HT1080 (cell line): ENCODE data around the gene UBL3. TPM values are rescaled to one million over a fixed set of nuclear protein-coding genes. Genes with fewer than 3 reads are reported as not detected.

Source experiments
- DNase-seq: peaks from one replicate; pipeline ENCODE4 v3.0.0-alpha.2; 2015; ENCODE audit warnings: low read depth
- polyA plus RNA-seq, 2 experiments: library from polyadenylated mRNA; depleted of rRNA; stranded (reverse); fragments of >200 nt; gene quantifications; 2 replicates each; pipeline ENCODE4 v1.2.3, GENCODE V29; 2015
- total RNA-seq: library from RNA; depleted of rRNA; stranded (reverse); fragments of >200 nt; shearing (Covaris generic); gene quantifications from 2 replicates; pipeline ENCODE4 v1.2.3, GENCODE V29; 2014; rRNA removed

The UBL3 gene, protein sequence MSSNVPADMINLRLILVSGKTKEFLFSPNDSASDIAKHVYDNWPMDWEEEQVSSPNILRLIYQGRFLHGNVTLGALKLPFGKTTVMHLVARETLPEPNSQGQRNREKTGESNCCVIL
- 7.1 and 8.6 TPM in 2 replicates for total RNA-seq
- polyA plus RNA-seq (2015; cell fraction: cytosol; rRNA removed): 14.7 and 17.3 TPM in 2 replicates
- polyA plus RNA-seq (2015; cell fraction: nucleus; rRNA removed): 7.7 and 8.8 TPM in 2 replicates

DNA sequence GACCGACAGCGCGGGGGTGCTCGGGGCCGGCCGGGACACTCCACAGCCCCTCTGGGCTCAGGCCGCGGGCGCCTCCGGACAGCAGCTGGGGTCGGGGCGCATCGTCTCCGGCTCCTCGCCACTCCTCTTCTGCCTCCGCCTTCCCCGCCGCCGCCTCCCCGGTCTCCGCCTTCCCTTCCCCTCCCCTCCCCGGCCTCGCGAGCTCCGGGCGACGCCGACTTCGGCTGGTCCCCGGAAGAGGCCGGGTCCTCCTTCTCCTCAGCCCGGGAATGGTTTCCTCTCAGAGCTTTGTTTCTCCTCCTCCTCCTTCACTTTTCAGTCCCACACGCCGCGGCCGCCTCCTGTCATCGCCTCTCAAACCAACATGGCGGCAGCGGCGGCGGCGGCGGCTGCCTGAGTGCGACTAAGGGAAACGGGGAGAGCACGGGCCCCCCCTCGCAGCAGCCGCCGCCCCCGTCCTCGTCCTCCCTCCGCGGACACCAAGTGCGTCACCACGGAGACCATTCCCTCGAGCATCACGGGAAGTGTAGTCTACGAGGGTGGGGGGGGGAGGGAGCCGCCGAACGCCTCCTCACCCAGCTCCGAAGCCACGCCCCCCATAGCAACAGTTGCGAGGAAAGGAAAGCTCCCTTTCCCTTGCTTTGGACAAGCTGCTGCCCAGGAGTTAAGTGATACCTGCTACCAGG, at the start of gene UBL3:
Gene UBL3 (minus strand): TSS at position 405 of the 686 bp plus-strand sequence. CDS start 1,079 bp downstream, outside the sequence.
- DNase-seq: peak; percentile 93

DNA sequence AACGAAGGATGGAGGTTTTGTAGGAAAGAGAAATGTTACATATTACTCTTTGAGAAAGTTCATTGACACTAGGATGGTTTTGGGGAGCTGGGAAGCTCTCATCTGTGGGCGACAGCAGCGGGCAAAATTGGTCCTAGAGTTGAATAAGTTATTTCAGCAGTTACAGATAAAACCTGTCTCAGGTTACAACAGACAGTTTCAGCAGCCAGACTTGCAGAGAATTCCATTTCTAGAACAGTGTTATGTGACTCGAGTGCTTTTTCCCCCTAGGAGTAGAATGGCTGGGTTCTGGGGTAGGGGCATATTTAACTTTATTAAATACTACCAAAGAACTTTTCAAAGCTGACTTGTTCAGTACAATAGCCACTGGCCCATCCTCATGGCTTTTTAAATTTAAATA, 46.7 kb upstream of the UBL3 start:
- no peak for DNase-seq

DNA sequence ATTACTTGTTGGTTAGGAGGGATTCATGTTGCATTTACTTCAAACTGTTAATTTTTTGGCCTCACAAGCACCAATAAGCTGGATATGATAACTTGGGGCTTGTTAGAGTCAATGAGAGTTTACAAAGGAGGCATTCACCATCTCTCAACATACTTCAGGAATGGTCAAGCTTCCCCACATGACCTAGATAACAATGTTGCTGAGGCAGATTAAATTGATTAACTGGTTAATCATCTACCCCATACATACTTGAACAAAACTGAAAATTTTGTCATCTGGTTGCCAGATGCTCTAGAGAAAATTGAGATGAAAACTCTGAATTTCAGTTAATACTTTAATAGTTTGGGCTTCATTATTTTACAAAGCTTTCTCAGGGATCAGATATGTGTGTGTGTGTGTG, 43.0 kb upstream of the UBL3 start:
- no peak for DNase-seq

DNA sequence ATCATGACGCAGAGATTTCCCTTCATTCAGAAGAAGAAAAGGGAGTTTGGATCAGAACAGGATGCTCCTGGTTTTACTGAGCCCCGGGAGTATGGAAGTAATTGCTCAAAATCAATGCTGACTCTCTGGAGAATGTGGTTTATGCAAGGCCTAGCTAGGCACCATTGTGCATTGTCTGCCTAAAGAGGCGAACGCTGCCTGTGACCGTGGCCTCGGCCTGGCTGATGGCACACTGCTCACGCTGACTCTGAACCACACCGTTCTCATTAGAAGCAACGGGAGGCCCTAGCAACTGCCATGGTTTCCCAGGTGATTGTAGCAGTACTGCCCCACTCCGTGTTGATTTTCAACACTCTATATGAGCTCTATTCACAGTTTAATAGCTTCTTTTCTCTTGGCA, 41.7 kb upstream of the UBL3 start:
- DNase-seq: no peak

DNA sequence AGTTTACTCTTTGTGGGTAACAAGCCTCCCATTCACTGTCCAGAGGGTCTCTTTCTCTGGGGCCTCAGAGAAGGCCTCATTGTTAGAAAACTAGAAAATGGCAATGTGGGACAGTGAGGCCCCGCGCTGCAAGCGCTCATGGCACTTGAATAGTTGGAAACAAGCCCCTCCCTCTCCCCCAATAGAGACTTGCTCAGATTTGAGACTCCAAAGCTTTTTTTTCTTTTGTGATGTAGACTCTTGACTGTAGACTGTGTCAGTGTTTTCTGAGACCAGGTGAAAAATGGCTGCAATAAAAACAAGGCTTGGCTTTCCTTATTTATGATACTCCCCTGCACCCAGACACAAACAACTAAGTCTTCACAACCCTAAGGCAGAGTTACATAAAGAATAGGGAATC, 38.7 kb upstream of the UBL3 start:
- DNase-seq: no peak

DNA sequence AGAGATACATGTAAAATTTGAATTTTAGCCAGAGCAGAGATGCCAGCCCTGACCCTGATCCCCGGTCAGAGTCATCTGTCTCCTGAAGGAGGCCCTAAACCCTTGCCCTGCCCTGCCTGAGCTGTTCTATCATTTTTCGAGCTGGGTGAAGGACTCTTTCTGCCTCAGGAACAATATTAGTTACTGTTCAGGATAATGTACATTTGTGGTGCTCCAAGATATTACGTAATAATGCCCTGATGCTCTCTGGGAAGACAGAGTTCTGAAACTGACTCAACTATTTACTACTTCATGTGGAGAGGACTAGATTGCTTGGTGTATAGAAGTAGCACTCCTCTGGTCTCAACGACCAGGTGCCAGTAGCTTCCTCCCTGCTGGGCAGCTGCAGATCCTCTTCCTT, 37.9 kb upstream of the UBL3 start:
- DNase-seq: no peak

DNA sequence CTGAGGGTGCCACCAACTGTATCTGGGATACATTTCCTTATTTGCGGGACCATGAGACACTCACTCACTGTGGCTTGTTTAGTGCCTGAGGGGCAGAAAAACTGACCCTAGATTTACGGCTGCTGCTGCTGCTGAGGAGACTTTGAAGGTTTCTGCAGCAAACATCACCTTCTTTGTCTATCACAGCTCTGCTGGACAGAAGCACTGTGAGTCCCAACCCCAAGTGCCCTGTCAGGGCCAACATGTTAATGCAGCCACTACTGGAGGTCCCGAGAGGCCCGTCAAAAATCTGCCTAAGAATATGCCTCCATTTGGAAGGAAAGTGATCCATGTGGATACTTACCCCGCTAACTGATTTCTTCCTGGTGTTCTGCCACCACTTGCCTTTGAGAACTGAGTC, 37.3 kb upstream of the UBL3 start:
- no peak for DNase-seq

DNA sequence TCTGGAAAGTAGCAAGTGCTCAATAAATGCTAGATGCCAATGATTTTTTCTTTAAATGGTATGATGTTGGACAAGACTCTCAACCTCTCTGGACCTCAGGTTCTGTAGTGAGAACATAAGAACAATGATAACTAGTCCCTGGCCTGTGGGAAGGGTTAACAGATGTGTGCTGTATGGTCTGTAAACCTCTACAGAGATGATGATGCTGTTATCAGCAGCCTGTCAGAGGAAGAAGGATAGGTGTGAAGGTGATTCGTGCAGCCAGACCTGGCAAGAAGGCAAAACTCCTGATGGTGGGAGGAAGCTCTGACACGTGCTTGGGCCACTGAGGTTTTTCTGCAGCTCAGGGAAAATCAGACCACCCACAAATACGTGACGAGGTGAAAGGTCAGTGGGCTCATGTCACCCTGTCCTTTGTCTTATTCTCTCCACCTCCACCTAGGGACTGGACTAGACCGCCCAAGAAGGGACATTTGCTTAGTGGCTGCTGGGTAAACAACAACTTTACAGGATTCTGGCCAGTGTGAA, 36.7 kb upstream of the UBL3 start:
- no peak for DNase-seq

DNA sequence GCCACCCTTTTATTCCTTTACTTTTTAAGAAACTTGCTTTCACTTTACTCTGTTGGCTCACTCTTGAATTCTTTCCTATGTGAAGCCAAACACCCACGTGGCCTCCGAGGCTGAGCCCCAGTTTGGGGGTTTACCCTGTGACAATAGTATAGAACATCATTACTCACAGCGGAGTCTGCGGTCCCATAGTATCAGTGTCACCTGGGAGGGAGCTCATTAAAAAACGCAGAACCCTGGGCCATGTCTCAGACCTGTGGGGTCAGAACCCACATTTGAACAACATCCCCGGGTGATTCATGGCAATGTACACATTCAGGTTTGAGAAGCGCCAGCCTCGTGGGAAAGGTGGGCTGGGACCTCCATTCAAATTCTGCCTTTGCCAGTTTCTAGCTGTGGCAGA, 36.0 kb upstream of the UBL3 start:
- DNase-seq: no peak

DNA sequence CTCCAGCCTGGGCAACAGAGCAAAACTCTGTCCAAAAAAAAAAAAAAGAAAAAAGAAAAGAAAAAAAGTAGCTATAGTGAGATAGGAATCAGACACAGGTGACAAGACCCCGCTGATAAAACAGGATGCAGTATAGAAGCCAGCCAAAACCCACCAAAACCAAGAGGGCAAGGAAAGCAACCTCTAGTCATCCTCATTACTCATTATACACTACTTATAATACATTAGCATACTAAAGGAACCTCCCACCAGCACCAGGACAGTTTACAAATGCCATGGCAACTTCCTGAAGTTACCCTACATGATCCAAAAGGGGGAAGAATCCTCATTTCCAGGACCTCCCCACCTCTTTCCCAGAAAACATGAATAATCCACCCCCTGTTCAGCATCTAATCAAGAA, 35.6 kb upstream of the UBL3 start:
- DNase-seq: no peak

DNA sequence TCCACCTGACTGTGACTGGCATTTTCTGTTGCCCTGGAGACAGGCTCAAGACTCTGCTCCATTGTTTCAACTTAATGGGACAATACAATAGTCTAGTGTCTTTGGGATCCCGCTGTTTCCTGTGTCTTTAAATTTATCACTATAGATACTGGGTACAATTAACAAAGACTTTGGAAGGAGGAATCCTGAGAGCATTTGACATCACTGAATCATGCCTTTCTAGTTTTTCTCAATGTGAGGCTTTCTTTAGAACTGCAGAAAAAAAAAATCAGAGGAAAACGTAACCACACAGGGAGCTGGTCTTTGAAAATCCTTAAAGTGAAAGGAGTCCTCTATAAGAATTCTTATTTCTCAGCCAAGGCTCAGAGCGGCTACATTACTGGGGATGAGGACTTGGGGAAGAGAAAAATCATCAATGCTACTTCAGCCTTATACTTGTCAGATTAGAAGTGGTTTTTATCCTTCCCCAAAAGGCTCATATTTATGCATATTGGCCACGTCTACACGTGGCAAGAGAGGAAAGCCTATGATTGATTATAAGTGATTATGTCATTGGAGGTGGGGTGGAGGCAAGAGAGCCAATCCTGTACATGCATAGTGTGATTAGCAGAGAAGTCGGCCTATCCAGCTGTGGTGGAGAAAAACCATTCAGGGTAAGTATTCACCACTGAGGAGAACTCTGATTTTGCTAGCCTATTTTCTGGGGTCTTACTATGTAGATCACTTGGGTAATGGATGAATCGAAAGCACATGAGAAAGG, 34.4 kb upstream of the UBL3 start:
- peak; percentile 91 for DNase-seq

DNA sequence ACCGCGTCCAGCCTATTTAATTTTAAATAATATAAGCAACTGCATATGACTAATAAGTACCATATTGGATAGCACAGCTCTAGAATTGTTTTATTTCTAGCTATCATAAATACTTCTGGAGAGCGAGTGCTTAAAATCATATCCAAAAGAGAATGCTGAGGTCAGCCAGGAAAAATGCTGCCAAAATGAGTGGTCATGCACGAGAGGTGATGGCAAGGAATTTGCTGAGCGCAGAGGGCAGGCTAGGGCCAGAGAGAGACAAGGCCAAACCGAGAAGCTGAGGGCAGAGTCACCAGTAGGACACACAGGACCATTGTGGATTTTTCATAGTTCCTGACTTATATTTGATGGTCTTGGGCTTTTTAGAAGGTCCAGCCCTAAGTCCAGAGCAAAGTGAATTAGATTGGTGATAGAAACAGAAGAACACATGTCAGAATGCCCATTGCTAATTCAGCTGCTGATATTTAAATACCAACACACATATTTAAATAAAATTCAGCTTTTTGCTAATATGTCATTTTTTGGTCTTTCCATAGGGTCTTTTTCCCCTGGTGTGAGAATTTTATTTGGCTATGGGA, 33.6 kb upstream of the UBL3 start:
- DNase-seq: no peak

DNA sequence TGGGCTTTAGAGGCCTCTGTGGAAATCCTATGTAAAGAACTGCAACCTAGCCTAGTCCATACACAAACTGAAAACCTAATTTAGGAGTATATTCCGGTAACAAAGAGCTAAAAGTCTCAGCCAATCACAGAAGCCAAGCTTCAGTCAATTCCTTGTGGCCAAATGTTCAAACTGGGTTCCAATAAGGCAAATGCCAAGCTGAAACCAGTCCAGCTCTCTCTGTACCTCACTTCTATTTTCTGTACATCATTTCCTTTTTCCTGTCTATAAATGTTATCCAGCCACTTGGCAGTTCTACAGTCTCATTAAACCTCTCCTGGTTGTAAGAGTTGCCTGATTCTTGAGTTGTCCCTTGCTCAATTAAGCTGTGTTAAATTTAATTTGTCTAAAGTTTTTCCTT, 31.7 kb upstream of the UBL3 start:
- no peak for DNase-seq

DNA sequence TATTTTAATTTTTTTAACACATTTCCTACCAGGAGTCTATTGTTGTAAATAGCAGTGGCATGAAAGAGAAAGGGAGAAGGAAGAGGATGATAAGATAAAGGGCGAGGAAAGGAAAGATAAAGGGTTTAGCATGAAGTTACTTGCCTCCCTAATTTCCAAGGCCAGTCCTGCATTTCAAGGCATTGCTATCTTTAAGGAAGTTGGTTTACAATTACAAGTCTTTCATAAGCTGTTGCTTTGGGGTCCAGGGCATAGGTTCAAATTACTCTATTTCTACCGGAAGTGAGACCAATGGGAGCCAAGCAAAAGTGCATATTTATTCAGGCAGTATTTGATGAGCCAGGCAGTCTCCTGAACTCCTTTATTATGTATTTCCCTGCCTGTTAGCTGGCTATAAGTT, 27.7 kb upstream of the UBL3 start:
- DNase-seq: peak; percentile 8

DNA sequence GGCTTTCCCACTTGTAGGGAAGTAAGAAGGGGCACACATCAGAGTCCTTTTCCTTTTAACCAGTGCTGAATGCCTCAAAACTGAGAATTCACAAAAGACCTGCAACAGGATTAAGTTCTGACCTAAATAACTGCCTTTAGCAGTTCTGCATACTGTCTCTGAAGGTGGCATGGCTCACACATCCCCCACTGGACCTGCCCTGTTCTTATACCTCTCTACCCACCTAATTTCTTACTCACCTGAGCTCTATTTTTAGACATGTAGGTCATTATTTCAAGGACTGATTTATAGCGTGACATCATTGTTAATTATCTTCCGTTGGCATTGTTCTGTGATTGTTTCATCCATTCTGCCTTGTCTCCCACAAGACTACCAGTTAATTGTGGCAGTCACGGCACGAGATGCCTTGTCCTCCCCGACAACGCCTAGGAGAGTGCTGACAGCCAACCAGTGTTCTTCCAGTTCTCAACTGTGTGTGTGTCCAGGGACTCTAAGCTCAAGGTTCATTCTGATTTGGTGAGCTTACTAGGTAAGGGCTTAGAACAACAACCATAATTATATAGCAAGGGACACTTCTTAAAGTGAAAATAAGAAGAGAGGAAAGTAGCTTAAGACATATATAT, 27.1 kb upstream of the UBL3 start:
- no peak for DNase-seq

DNA sequence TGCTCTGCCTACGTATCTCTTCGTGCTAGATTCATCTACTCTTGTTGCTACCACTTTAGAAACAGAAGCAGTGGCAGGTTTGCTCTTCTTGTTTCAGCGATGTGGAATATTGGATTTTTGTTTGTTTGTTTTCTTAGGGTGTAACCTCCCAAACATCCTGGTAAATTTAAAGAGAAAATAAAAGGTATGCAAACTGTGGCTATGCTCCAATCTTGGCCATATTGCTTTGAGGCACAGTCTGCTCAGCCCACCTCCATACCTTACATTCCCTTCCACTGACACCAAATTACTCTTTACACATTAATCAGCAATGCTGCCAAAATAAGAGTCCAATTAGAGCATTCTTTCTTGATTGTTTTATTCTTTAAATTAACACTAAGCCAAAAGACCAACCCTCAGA, 25.2 kb upstream of the UBL3 start:
- DNase-seq: no peak

DNA sequence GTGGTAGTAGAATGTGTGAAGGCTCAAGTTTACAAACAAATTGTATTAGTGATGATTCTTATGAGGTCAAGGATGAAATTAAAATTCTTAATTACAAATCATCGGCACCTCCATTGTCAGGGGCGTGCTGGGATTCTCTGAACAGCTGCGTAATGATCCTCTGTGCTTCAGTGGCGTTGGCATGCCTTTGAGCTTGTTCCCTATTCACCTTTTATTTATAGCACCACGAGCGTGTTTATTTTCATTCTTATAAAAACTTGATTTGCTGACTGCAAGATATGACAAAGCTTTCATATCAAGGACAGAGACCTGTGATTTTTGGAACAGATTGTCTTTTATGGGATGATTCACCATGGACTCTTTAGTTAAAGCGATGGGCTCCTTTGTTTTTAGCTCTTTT, 18.2 kb upstream of the UBL3 start:
- no peak for DNase-seq

DNA sequence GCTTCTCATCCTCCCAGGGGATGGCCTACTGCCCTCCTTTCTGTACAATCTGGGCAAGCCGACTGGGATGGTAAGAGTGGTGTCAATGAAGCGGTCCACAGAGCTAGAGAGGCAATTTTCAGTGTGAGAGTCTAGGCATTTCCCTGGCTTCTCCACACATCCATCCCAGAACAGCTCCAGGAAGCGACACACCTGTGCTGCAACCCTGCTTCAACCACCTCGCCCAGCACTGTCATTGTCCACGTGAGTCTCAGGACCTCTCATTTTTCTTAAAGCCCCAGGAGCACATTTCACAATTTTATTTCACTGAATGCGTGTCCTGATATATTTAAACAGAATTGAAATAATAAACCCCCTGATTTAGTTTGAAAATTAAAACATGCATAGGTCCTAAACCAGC, 15.5 kb upstream of the UBL3 start:
- DNase-seq: no peak

DNA sequence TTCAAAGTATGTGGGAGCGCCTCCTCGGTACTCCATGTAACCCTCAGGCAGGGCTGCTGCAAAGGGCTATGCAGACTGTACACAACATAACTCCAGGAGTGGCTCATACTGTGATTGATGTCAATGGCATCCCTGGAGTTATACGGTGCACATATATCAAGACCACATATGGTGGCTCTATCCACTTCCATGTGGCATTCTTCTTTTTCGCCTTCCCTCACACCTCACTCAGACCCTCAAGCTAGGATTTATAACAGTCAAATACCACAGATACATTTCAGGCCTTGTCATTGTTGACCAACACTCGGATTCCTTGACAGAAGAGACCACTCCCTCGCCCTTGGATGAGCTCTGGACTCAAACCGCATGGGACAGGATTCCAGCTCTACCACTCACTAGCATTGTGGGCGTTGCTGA, 11.3 kb upstream of the UBL3 start:
- DNase-seq: peak; percentile 58

DNA sequence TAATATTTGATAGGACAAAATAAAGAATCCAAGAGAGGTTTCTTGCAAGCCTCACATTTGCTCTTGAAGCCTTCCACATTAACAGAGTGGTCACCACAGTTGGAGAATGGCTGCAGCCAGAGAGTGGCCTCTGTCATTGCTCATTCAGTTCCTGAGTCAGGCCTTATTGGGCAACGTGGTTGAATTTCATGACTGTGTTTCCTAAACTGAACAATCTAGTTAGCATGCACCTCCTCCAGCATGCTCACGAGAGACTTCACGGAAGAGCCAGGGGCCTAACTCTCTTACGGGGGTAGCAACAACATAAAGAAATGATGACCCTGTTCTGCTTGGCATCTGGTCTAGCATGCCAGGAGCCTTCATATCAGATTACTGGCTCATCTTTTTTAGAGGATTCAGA, 9.6 kb upstream of the UBL3 start:
- DNase-seq: peak; percentile 55

DNA sequence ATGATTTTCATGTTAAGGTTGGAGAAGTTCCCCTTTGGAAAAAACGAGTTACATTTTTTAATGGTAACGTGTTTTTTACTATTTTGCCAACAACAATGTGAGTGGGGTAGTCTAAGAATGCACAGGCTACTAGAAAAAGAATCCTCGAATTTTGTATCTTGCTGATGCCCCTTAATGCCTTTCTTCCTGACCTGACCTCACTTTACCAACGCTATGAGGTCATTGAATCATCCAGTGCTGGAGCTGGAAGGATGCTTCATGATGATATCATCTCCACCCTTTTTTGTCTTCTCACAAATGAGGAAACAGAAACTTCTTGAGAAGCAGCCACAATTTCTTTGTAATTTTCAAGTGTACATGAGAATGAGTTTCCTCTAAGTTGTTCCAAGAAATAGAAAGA, 8.2 kb upstream of the UBL3 start:
- no peak for DNase-seq

DNA sequence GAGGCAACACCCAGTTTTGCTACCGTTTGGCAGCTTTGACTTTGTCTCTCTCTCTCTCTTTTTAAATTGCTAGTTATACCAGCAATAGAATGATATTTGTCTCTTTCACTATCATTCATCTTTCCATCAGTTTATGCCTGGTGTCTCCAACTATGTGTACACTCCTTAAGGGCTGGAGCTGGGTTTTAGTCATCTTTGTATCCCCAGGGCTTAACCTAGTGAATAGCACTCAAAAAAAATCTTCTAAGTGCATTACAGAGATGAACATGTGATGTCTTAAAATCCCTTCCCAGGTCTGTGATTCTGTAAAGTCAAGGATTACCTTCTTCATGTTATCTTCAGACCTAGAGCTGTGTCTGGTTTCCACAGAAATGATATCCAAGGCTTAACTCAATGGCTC, 7.8 kb upstream of the UBL3 start:
- no peak for DNase-seq
